GM21360 (cell line): ENCODE data around the gene MAST4.

Source experiments
- ATAC-seq: cut with Tn5 transposase; IDR thresholded peaks from one replicate; pipeline ENCODE4 v1.9.1; 2021; ENCODE audit warnings: mild to moderate bottlenecking, moderate library complexity; ENCODE audit not compliant: unreplicated experiment

Gene MAST4

GRCh38 chr5:66947458-66947857 lies 351.3 kb downstream of the MAST4 start:
- no peak for ATAC-seq

- ATAC-seq: no peak
These were observed 352.9 kb downstream of the MAST4 start for GRCh38 chr5:66949066-66949465.

- ATAC-seq: no peak
These were observed 356.0 kb downstream of the MAST4 start for GRCh38 chr5:66952153-66952552.

GRCh38 chr5:66956439-66956838 lies 360.2 kb downstream of the MAST4 start:
- no peak for ATAC-seq

- ATAC-seq: no peak
These were observed 362.2 kb downstream of the MAST4 start for GRCh38 chr5:66958201-66958979.

GRCh38 chr5:66958980-66959641 lies 362.9 kb downstream of the MAST4 start:
- no peak for ATAC-seq

- ATAC-seq: no peak
These were observed 363.5 kb downstream of the MAST4 start for GRCh38 chr5:66959653-66960052.

- no peak for ATAC-seq
These were observed 364.4 kb downstream of the MAST4 start for GRCh38 chr5:66960369-66961137.

- no peak for ATAC-seq
These were observed 367.4 kb downstream of the MAST4 start for GRCh38 chr5:66963559-66963971.

GRCh38 chr5:66966439-66966838 lies 370.2 kb downstream of the MAST4 start:
- ATAC-seq: no peak

GRCh38 chr5:66967102-66967501 lies 370.9 kb downstream of the MAST4 start:
- no peak for ATAC-seq

- ATAC-seq: no peak
These were observed 371.7 kb downstream of the MAST4 start for GRCh38 chr5:66967826-66968262.

- ATAC-seq: no peak
These were observed 373.3 kb downstream of the MAST4 start for GRCh38 chr5:66969484-66969883.

- ATAC-seq: no peak
These were observed 373.8 kb downstream of the MAST4 start for GRCh38 chr5:66969963-66970362.

- no peak for ATAC-seq
These were observed 375.8 kb downstream of the MAST4 start for GRCh38 chr5:66972004-66972403.

- ATAC-seq: no peak
These were observed 378.1 kb downstream of the MAST4 start for GRCh38 chr5:66974256-66974655.

GRCh38 chr5:66976108-66976507 lies 379.9 kb downstream of the MAST4 start:
- ATAC-seq: no peak

GRCh38 chr5:66979738-66980137 lies 383.5 kb downstream of the MAST4 start:
- no peak for ATAC-seq

GRCh38 chr5:66981266-66982055 lies 385.3 kb downstream of the MAST4 start:
- ATAC-seq: no peak

GRCh38 chr5:66982056-66982387 lies 385.8 kb downstream of the MAST4 start:
- no peak for ATAC-seq

- ATAC-seq: no peak
These were observed 386.3 kb downstream of the MAST4 start for GRCh38 chr5:66982470-66982869.
